Parathyroid adenoma (tissue), 2 donors: ENCODE measurements around the gene PPP2R5C.

Experiments
- H2AFZ ChIP-seq: fragments of 300-600 bp; sonication (generic); one replicate; pipeline ENCODE4 v1.7.0; 2017; ENCODE audit warnings: antibody characterized with exemption, mild to moderate bottlenecking
- H3K27ac ChIP-seq: fragments of 300-600 bp; sonication (generic); one replicate; pipeline ENCODE4 v1.7.0; 2017
- H3K27me3 ChIP-seq: fragments of 300-600 bp; sonication (generic); one replicate; pipeline ENCODE4 v1.7.0; 2017; ENCODE audit warnings: low read length; ENCODE audit not compliant: control insufficient read depth, insufficient read depth
- H3K36me3 ChIP-seq: fragments of 300-600 bp; sonication (generic); one replicate; pipeline ENCODE4 v1.7.0; 2017; ENCODE audit warnings: low read length; ENCODE audit not compliant: control insufficient read depth, insufficient read depth
- H3K4me1 ChIP-seq: fragments of 300-600 bp; sonication (generic); one replicate; pipeline ENCODE4 v1.7.0; 2017; ENCODE audit warnings: control low read depth
- H3K4me2 ChIP-seq: fragments of 300-600 bp; sonication (generic); one replicate; pipeline ENCODE4 v1.7.0; 2017; ENCODE audit warnings: low read length
- H3K4me3 ChIP-seq: fragments of 300-600 bp; sonication (generic); one replicate; pipeline ENCODE4 v1.7.0; 2017; ENCODE audit warnings: low read depth, low read length
- H3K79me2 ChIP-seq: fragments of 300-600 bp; sonication (generic); one replicate; pipeline ENCODE4 v1.7.0; 2017; ENCODE audit warnings: control low read depth
- H3K9ac ChIP-seq: fragments of 300-600 bp; sonication (generic); one replicate; pipeline ENCODE4 v1.7.0; 2017; ENCODE audit warnings: mild to moderate bottlenecking
- H3K9me3 ChIP-seq: fragments of 300-600 bp; sonication (generic); one replicate; pipeline ENCODE4 v1.7.0; 2017; ENCODE audit warnings: low read length; ENCODE audit not compliant: control insufficient read depth
- CTCF ChIP-seq: fragments of 300-600 bp; sonication (generic); IDR thresholded peaks from one replicate; pipeline ENCODE4 v1.7.0; 2017; ENCODE audit warnings: antibody characterized with exemption, mild to moderate bottlenecking
- donor health status: primary hyperparathyroidism.

The PPP2R5C gene

GRCh38 chr14:101839236-101839635 lies 77.7 kb downstream of the PPP2R5C start:
- peaks cover 12% of the 10 kb centered on the region for H3K4me1 ChIP-seq

GRCh38 chr14:101839661-101840060 lies 78.2 kb downstream of the PPP2R5C start:
- Histone ChIP-seq H3K36me3 (no peaks in the 10 kb centered on the region), H3K9me3 (no peaks in the 10 kb centered on the region), H3K4me3 (no peak overlapping the region), H3K79me2 (peaks cover 45% of the 10 kb centered on the region), H2AFZ (no peak overlapping the region), H3K9ac (no peak overlapping the region), H3K27ac (no peak overlapping the region), H3K4me2 (no peak overlapping the region), H3K4me1 (peaks cover 14% of the 10 kb centered on the region), H3K27me3 (no peaks in the 10 kb centered on the region)
- TF ChIP-seq CTCF, result no peak

More at GRCh38 chr14:101839236-101839635, 77.7 kb downstream of the PPP2R5C start:
- no peaks in the 10 kb centered on the region for H3K27me3 ChIP-seq
- no peaks in the 10 kb centered on the region for H3K9me3 ChIP-seq
- no peaks in the 10 kb centered on the region for H3K36me3 ChIP-seq
- H3K4me2 ChIP-seq, result no peak overlapping the region
- H3K79me2 ChIP-seq, result peaks cover 50% of the 10 kb centered on the region
- H3K27ac ChIP-seq, result no peak overlapping the region
- H3K4me3 ChIP-seq, result no peak overlapping the region
- TF ChIP-seq CTCF, result no peak
- no peak overlapping the region for H2AFZ ChIP-seq
- H3K9ac ChIP-seq, result no peak overlapping the region

GRCh38 chr14:101840649-101841369 lies 79.3 kb downstream of the PPP2R5C start:
- Histone ChIP-seq H3K27me3 (no peaks in the 10 kb centered on the region), H3K9ac (no peak overlapping the region), H3K27ac (no peak overlapping the region), H2AFZ (no peak overlapping the region), H3K9me3 (no peaks in the 10 kb centered on the region), H3K4me3 (no peak overlapping the region), H3K4me1 (peaks cover 8% of the 10 kb centered on the region), H3K36me3 (no peaks in the 10 kb centered on the region), H3K4me2 (no peak overlapping the region), H3K79me2 (peaks cover 39% of the 10 kb centered on the region)
- TF ChIP-seq CTCF, result no peak

- Histone ChIP-seq H3K4me1 (peaks cover 8% of the 10 kb centered on the region), H3K27ac (no peak overlapping the region), H3K27me3 (no peaks in the 10 kb centered on the region), H3K4me3 (no peak overlapping the region), H3K79me2 (peaks cover 34% of the 10 kb centered on the region), H3K9me3 (no peaks in the 10 kb centered on the region), H3K36me3 (no peaks in the 10 kb centered on the region), H3K9ac (no peak overlapping the region), H3K4me2 (no peak overlapping the region), H2AFZ (no peak overlapping the region)
- TF ChIP-seq CTCF, result no peak
Observed at GRCh38 chr14:101843038-101843437, 81.5 kb downstream of the PPP2R5C start.

GRCh38 chr14:101843665-101844064 lies 82.2 kb downstream of the PPP2R5C start:
- no peak overlapping the region for H3K4me3 ChIP-seq
- peaks cover 37% of the 10 kb centered on the region for H3K79me2 ChIP-seq
- TF ChIP-seq CTCF, result peak; percentile 27
- peaks cover 8% of the 10 kb centered on the region for H3K4me1 ChIP-seq
- no peaks in the 10 kb centered on the region for H3K9me3 ChIP-seq
- no peak overlapping the region for H3K9ac ChIP-seq
- no peak overlapping the region for H3K27ac ChIP-seq
- H2AFZ ChIP-seq, result no peak overlapping the region
- H3K36me3 ChIP-seq, result no peaks in the 10 kb centered on the region
- H3K4me2 ChIP-seq, result no peak overlapping the region
- no peaks in the 10 kb centered on the region for H3K27me3 ChIP-seq
